HG03520 (cell line): ENCODE data around the gene ZNG1A.
A peak's percentile ranks its signal among the peaks of the same experiment; 100 is the strongest.
"Not testable (repeated sequence)": the region's sequence is repeated elsewhere in the genome, so short reads cannot be mapped to it uniquely, and the experiment has no call there.

ENCODE experiments used
- ATAC-seq: cut with Tn5 transposase; IDR thresholded peaks from one replicate; pipeline ENCODE4 v1.9.1; 2021; ENCODE audit warnings: mild to moderate bottlenecking, moderate library complexity; ENCODE audit not compliant: unreplicated experiment

The ZNG1A gene

GRCh38 chr9:99867-100266 is 79.0 kb downstream of the ZNG1A start:
- not testable (repeated sequence) for ATAC-seq

DNA sequence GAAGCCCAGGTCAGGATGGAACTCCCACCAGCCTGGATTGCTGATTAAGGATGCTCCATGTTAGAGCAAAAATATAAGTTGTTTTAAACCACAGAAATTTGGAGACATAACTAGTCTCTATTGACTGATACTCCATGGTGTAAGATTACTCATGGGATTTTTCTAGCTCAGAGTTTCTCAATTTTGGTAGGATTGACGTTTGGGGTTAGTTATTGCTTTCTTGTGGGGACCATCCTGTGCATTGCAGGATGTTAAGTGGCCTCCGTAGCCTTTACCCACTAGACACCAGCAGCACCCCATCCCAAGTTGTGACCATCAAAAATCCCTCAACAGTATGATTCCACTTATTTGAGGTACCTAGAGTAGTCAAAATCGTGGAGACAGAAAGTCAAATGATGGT is 80.1 kb downstream of the ZNG1A start:
- not testable (repeated sequence) for ATAC-seq

DNA sequence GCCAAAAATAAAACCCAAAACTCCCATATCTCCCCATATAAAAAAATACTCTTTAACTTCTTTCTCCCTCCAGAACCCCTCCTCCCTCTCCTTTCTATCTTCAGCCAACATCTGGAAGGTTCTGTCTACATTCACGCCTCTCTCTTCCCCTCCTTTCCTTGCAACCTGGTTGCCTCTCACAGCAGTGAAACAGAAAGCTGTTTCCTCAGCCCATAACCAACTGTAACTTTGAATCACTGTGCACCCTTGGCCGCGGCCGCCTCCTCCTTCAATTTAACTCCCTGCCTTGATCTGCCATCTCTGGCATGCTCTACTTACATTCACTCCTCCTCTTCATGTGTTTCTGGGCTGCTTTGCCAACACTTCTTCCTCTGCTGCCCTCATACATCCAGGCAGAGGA is 83.9 kb downstream of the ZNG1A start:
- not testable (repeated sequence) for ATAC-seq

- ATAC-seq: not testable (repeated sequence)
Measured at GRCh38 chr9:94323-94722, 84.5 kb downstream of the ZNG1A start.

DNA sequence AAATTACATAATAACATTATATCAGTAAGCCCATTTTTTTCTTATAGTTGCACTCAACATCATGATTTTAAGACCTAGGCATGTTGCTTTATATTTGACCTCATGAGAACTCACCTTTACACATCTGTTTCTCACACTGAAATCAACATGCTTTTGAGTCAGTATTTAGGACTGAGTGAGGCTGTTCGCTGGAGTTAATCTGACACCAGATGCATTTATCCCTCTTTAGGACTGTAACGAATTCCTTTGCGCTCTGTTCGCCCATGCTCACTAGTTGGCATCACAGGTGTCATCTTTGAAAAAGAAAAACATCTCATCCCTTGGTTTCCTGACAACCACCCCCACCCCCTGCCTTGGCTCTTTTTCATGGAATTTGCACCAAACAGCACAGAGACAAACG is 84.9 kb downstream of the ZNG1A start:
- ATAC-seq: not testable (repeated sequence)

- ATAC-seq: not testable (repeated sequence)
Measured at GRCh38 chr9:90851-91250, 88.0 kb downstream of the ZNG1A start.

DNA sequence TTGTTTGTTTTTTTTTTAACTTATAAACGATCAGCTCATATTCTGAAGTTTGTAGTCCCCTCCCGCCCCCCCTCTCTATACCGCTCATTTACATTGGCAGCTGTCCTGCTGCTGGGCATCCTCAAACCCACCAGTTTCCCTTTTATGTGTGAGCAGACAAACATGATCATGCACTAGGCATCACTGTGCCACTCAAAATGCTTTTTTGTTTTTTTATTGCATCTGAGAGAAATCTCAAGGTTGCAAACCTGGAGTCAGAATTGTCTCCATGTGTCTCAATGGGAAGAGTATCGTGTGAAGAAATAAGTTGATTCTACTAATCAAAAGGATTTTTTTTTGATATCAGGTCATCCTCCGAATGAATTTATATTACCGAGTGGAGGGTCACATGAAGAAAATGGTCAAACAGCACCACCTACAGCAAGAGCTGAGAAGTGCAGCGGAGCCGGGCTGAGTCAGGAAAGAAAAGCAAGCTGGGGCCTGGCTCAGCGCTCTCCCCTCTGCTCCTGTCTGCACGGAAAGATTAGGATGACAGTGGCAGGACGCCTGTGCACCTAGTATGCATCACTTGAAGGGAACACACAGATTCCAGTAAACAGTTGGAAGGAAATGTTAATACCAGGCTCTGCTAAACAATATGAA is 90.3 kb downstream of the ZNG1A start:
- ATAC-seq: peak; percentile 77

- ATAC-seq: not testable (repeated sequence)
Measured at GRCh38 chr9:87860-88259, 91.0 kb downstream of the ZNG1A start.

- ATAC-seq: not testable (repeated sequence)
Measured at GRCh38 chr9:87105-87504, 91.8 kb downstream of the ZNG1A start.

- not testable (repeated sequence) for ATAC-seq
Measured at GRCh38 chr9:86697-87096, 92.2 kb downstream of the ZNG1A start.

- not testable (repeated sequence) for ATAC-seq
Measured at GRCh38 chr9:82932-83689, 95.7 kb downstream of the ZNG1A start.

DNA sequence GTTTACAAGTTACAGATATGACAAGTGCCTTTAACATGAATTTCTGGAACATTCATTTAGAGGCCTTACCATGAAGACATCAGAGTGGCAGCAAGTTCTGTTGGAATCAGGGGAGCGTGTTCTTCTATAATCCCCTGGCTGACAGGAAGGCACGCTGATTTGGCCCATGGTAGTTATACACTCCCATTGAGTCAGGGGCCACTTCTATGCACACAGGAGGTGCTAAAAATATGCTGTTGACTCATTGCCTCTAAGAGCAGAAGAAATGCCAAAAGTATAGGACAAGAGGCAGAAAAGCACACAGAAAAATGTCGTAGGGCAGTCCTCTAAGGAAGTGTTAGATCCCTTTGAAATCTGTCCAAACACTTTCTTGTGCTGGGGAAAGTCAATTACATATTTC is 100.5 kb downstream of the ZNG1A start:
- not testable (repeated sequence) for ATAC-seq

DNA sequence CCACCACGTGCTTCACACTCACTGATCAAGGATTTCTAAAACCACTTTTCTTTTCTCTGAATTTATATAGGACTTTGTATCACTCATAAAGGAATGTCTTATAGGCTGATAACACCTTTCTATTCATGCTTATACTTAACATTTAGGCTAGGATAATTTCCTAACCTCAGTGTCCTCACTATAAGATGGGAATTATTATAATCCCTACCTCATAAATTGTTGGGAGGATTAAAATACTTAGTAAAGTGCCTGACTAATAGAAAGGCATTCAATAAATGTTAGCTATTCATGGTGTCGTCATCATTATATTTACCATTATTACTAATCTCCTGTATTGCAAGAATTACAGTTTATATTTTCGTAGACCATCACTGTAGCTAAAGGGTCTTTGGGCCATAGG is 102.5 kb downstream of the ZNG1A start:
- not testable (repeated sequence) for ATAC-seq

DNA sequence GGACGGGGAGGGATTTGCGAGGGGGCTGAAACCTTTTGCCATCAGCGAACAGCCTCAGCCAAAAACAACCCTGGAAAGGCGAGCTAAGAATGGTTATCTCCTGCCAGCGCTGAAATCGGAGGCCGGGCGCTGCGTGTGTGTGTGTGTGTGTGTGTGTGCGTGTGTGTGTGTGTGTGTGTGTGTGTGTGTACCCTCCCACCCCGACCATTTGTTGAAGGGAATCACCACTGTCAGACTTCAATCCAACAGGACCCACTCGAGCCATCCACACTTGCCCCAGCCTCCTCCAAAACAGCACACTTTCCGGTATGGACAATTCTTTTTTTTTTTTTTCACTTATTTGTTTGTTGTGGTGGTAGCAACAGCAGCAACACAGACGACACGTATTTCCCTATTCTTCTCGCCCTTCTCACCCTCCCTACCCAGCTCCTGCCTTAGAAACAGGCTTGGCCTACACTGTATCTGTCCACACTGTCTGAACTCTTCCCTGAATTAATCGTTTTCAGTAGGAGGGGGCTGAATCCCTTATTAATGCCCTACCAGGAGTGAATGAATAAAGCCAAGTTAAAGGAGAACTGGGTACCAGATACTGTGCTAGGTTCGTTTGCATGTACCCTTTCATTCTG is 104.8 kb downstream of the ZNG1A start:
- not testable (repeated sequence) for ATAC-seq

- ATAC-seq: not testable (repeated sequence)
Measured at GRCh38 chr9:73076-73899, 105.6 kb downstream of the ZNG1A start.
